Hepatocyte (in vitro differentiated cells): ENCODE results near the gene MRPL36. TPM values are rescaled to one million over a fixed set of nuclear protein-coding genes. Genes with fewer than 3 reads are reported as not detected.

Source experiments
- DNase-seq: peaks from one replicate; pipeline ENCODE4 v3.0.0-alpha.2; 2016; ENCODE audit warnings: low spot score
- H2AFZ ChIP-seq: fragments of 200-600 bp; sonication (generic); 2 replicates; pipeline ENCODE4 v1.6.0; 2016; ENCODE audit warnings: antibody characterized with exemption, mild to moderate bottlenecking
- H3K27ac ChIP-seq: fragments of 200-600 bp; sonication (generic); 2 replicates; pipeline ENCODE4 v1.5.1; 2016; ENCODE audit warnings: mild to moderate bottlenecking
- H3K27me3 ChIP-seq: fragments of 200-600 bp; sonication (generic); 2 replicates; pipeline ENCODE4 v1.6.1; 2016
- H3K36me3 ChIP-seq: fragments of 200-600 bp; sonication (generic); replicated peaks from 2 replicates; pipeline ENCODE4 v1.5.1; 2016; ENCODE audit warnings: low read depth; ENCODE audit not compliant: insufficient read depth
- H3K4me1 ChIP-seq: fragments of 200-600 bp; sonication (generic); 2 replicates; pipeline ENCODE4 v1.5.1; 2016; ENCODE audit warnings: mild to moderate bottlenecking, moderate library complexity; ENCODE audit not compliant: insufficient read depth
- H3K4me2 ChIP-seq: fragments of 200-600 bp; sonication (generic); 2 replicates; pipeline ENCODE4 v1.6.0; 2016
- H3K4me3 ChIP-seq: fragments of 200-600 bp; sonication (generic); 2 replicates; pipeline ENCODE4 v1.5.1; 2016; ENCODE audit warnings: mild to moderate bottlenecking
- H3K79me2 ChIP-seq: fragments of 200-600 bp; sonication (generic); 2 replicates; pipeline ENCODE4 v1.6.0; 2017; ENCODE audit warnings: mild to moderate bottlenecking
- H3K9me2 ChIP-seq: fragments of 200-600 bp; sonication (generic); replicated peaks from 2 replicates; pipeline ENCODE4 v1.6.0; 2017; ENCODE audit warnings: mild to moderate bottlenecking; ENCODE audit not compliant: insufficient read depth
- H3K9me3 ChIP-seq: fragments of 200-600 bp; sonication (generic); 2 replicates; pipeline ENCODE4 v1.5.1; 2016; ENCODE audit warnings: low read depth, mild to moderate bottlenecking
- H4K20me1 ChIP-seq: fragments of 200-600 bp; sonication (generic); 2 replicates; pipeline ENCODE4 v1.6.0; 2016; ENCODE audit warnings: mild to moderate bottlenecking; ENCODE audit not compliant: insufficient read depth, poor library complexity, severe bottlenecking
- EZH2 ChIP-seq: fragments of 200-600 bp; sonication (generic); IDR thresholded peaks from 2 replicates; pipeline ENCODE4 v1.6.1; 2016; ENCODE audit warnings: antibody characterized with exemption, mild to moderate bottlenecking, borderline replicate concordance
- EZH2phosphoT487 ChIP-seq: fragments of 200-600 bp; sonication (generic); IDR thresholded peaks from one replicate; pipeline ENCODE4 v1.6.1; 2018; ENCODE audit warnings: antibody characterized with exemption, mild to moderate bottlenecking, low read depth, moderate library complexity; ENCODE audit not compliant: unreplicated experiment, severe bottlenecking
- WGBS: methylation state at CpG from one replicate; pipeline ENCODE4 v1.1.6; 2016; ENCODE audit warnings: low lambda C conversion rate; ENCODE audit errors: missing lambda C conversion rate; 5-methylcytosine and 5-hydroxymethylcytosine counted together
- polyA plus RNA-seq: library from polyadenylated mRNA; unstranded; fragments of >200 nt; fragmentation: Nextera tagmentation; extraction: Ambion mirVana; gene quantifications from 2 replicates; pipeline ENCODE4 v1.2.1, GENCODE V29; 2016
- total RNA-seq: library from RNA; depleted of rRNA; stranded (reverse); fragments of >200 nt; gene quantifications from 2 replicates; pipeline ENCODE4 v1.2.3, GENCODE V29; 2014
- TF ChIP-seq, protein P1 (sequence below): fragments of 200-600 bp; sonication (generic); IDR thresholded peaks from 2 replicates; pipeline ENCODE4 v1.5.1; 2016; ENCODE audit warnings: antibody characterized with exemption, mild to moderate bottlenecking; ENCODE audit not compliant: poor library complexity

Gene MRPL36
- total and polyA plus RNA-seq, 2 experiments from 2014 or later: 25.6 to 107 TPM

DNA sequence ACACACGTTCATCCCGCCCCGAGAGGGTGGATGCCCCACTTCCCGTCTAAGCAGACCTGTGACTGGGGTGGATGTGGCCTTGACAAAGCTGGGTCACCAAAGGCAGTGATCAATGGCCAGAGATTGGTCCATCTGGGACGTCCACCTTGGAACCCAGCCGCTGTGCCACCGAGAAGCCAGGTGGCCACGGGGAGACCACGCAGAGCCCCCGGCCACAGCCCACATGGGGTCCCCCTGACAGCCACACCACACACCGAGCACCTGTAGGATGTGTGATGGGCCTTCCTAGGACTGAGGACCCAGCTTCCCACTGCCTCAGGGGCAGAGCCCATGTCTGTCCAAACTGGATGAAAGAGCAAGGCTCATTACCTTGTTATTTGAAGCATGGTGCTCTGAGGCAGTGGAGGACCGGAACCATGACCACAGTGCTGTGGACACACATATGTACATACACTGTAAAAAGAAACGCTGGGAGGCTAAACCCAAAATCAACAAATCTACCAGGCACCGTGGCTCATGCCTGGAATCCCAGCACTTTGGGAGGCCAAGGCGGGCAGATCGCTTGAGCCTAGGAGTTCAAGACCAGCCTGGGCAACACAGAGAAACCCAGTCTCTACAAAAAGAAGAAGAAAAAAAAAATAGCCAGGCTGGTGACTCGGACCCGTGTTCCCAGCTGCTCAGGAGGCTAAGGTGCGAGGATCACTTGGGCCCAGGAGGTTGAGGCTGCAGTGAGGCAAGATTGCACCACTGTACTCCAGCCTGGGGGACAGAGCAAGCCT lies 50.1 kb downstream of the MRPL36 start:
- TF ChIP-seq, protein P1, sequence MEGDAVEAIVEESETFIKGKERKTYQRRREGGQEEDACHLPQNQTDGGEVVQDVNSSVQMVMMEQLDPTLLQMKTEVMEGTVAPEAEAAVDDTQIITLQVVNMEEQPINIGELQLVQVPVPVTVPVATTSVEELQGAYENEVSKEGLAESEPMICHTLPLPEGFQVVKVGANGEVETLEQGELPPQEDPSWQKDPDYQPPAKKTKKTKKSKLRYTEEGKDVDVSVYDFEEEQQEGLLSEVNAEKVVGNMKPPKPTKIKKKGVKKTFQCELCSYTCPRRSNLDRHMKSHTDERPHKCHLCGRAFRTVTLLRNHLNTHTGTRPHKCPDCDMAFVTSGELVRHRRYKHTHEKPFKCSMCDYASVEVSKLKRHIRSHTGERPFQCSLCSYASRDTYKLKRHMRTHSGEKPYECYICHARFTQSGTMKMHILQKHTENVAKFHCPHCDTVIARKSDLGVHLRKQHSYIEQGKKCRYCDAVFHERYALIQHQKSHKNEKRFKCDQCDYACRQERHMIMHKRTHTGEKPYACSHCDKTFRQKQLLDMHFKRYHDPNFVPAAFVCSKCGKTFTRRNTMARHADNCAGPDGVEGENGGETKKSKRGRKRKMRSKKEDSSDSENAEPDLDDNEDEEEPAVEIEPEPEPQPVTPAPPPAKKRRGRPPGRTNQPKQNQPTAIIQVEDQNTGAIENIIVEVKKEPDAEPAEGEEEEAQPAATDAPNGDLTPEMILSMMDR: no peak
- TF ChIP-seq EZH2: no peak
- WGBS: 93% methylated on average over 19 of the region's 19 CpGs
- Histone ChIP-seq H3K4me1 (no peaks in the 10 kb centered on the region), H3K9me2 (no peaks in the 10 kb centered on the region), H3K9me3 (no peaks in the 10 kb centered on the region), H3K27ac (no peak overlapping the region), H3K27me3 (no peaks in the 10 kb centered on the region), H3K4me2 (no peak overlapping the region), H3K4me3 (no peak overlapping the region), H3K36me3 (no peaks in the 10 kb centered on the region), H3K79me2 (no peaks in the 10 kb centered on the region), H4K20me1 (no peaks in the 10 kb centered on the region), H2AFZ (no peak overlapping the region)
- no peak for DNase-seq

DNA sequence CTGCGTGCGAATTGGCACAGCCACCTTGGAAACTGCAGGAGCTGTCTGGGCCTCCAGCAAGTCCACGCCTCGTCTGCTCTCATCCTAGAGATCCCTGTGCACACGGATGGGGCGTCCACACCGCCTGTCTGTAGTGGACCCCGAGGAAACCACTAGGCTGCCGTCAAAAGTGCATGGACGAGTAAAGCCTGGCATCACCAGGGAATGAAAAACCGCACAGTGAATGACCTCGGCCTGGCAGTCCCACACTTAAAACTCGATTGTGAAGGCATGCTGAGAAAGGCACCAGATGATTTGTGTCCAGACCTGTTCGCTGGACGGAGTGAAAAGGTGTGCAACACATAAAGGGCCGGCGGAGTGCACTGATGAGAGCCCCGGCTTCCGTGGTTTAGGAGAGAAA lies 50.8 kb downstream of the MRPL36 start:
- H3K36me3 ChIP-seq: no peaks in the 10 kb centered on the region
- no peaks in the 10 kb centered on the region for H3K9me3 ChIP-seq
- H3K9me2 ChIP-seq: no peaks in the 10 kb centered on the region
- no peaks in the 10 kb centered on the region for H3K27me3 ChIP-seq
- TF ChIP-seq, protein P1: no peak
- no peak for TF ChIP-seq EZH2
- TF ChIP-seq EZH2phosphoT487: no peak
- 90% methylated on average over 19 of the region's 19 CpGs for WGBS
- H3K27ac ChIP-seq: no peak overlapping the region
- no peak overlapping the region for H2AFZ ChIP-seq
- H3K4me1 ChIP-seq: no peaks in the 10 kb centered on the region
- no peak for DNase-seq
- H4K20me1 ChIP-seq: no peaks in the 10 kb centered on the region
- no peak overlapping the region for H3K4me2 ChIP-seq
- no peak overlapping the region for H3K4me3 ChIP-seq
- no peaks in the 10 kb centered on the region for H3K79me2 ChIP-seq

Other genes with a start within 250 kb of the MRPL36 start
- gene NDUFS6, start 1.6 kb upstream of the MRPL36 start, total RNA-seq: 29.3 and 33.4 TPM in 2 replicates
- 103 and 108 TPM in 2 replicates for gene NDUFS6, start 1.6 kb upstream of the MRPL36 start, polyA plus RNA-seq
- not detected in 2 replicates for gene IRX4, start 83.1 kb upstream of the MRPL36 start, total RNA-seq
- gene IRX4, start 83.1 kb upstream of the MRPL36 start, polyA plus RNA-seq: not detected in 2 replicates